Astrocyte of the cerebellum (primary cell): ENCODE data around the gene APCS.

Experiments
- DNase-seq: peaks from one replicate; pipeline ENCODE4 v3.0.0-alpha.2; 2011; ENCODE audit warnings: low read depth
- H3K4me3 ChIP-seq: 2 replicates; pipeline ENCODE4 v1.5.1; 2011; ENCODE audit warnings: mild to moderate bottlenecking, low read depth, low read length, moderate library complexity
- in situ Hi-C: cut with HindIII; loops from 2 replicates; pipeline ENCODE4 v1.10.0; 2017; ENCODE audit warnings: low sequenced_read_pairs
- TF ChIP-seq, protein P1 (sequence below): IDR thresholded peaks from 2 replicates; pipeline ENCODE4 v1.5.1; 2012; ENCODE audit warnings: low read length, low read depth, moderate library complexity, mild to moderate bottlenecking; ENCODE audit errors: missing control alignments

Gene APCS

DNA sequence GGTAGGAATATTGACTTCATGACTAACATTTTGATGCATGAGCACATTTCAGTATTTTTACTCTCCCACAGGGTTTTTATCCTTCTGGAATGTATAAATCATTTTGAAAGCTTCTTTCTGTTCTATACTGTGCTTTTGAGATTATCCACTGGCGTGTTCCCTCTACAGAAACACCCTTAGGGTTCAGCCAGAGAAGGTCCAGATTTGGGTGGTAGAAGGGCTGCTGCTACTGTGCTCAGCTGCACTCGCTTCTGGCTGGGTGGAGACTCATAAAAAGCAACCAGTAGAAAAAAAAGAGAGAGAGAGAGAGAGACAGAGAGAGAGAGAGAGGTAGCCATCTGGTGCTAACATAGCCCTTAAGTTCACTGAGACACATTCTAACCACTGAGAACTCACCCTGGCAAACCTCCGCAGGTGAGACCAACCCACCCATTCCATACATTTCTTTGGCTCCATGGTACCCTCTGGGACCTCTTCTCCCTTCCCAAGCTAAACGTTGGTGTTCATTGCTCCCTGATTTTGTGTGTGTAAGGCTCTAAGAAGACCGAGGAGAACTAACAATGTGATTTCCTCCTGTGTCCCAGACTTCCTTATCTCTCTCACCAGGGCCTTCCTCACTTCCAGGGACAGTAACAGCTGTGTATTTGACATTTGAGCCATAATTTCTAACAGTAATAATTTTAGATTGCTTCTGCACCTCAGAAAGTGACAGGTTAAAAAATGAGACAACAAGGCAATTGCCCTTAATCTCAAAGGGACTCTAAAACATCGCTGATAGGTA lies 7.2 kb downstream of the APCS start:
- H3K4me3 ChIP-seq = no peak overlapping the region
- in situ Hi-C loops = loop anchor here (5.0 kb wide), 1 partner anchor 52 kb away; no protein-coding TSS in a partner anchor
- TF ChIP-seq, protein P1, sequence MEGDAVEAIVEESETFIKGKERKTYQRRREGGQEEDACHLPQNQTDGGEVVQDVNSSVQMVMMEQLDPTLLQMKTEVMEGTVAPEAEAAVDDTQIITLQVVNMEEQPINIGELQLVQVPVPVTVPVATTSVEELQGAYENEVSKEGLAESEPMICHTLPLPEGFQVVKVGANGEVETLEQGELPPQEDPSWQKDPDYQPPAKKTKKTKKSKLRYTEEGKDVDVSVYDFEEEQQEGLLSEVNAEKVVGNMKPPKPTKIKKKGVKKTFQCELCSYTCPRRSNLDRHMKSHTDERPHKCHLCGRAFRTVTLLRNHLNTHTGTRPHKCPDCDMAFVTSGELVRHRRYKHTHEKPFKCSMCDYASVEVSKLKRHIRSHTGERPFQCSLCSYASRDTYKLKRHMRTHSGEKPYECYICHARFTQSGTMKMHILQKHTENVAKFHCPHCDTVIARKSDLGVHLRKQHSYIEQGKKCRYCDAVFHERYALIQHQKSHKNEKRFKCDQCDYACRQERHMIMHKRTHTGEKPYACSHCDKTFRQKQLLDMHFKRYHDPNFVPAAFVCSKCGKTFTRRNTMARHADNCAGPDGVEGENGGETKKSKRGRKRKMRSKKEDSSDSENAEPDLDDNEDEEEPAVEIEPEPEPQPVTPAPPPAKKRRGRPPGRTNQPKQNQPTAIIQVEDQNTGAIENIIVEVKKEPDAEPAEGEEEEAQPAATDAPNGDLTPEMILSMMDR = no peak
- DNase-seq = no peak

DNA sequence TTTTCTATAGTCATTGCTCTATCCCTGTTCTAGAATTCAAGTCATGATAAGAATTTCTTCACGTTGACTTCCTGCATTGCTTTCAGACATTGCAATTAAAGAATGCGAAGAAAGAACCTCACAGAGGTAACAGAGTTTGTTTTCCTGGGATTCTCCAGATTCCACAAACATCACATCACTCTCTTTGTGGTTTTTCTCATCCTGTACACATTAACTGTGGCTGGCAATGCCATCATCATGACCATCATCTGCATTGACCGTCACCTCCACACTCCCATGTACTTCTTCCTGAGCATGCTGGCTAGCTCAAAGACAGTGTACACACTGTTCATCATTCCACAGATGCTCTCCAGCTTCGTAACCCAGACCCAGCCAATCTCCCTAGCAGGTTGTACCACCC lies 10.6 kb downstream of the APCS start:
- TF ChIP-seq, protein P1 = no peak
- in situ Hi-C loops = loop anchor here (5.0 kb wide), 1 partner anchor 49 kb away; no protein-coding TSS in a partner anchor
- peak; percentile 91 for DNase-seq
- no peak overlapping the region for H3K4me3 ChIP-seq

DNA sequence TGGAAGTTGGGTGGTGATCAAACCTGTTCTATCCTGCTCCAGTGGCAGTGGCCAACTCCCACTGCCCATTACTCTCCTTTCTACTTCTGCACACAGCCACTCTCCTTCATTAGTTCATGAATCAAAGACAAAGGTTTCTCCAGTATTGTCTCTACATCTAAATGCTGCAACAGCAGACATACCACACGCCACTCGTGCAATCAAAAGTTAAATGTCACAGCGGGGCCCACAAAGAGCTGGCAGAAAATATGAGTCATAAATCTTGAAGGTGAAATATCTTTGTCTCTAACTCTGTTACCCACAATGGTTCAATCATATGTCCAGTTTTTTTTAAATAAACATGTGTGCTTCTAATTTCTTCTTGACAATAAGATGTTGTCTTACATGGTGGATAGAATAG lies 13.3 kb downstream of the APCS start:
- no peak overlapping the region for H3K4me3 ChIP-seq
- TF ChIP-seq, protein P1 = no peak
- in situ Hi-C loops = no loop called here
- no peak for DNase-seq

DNA sequence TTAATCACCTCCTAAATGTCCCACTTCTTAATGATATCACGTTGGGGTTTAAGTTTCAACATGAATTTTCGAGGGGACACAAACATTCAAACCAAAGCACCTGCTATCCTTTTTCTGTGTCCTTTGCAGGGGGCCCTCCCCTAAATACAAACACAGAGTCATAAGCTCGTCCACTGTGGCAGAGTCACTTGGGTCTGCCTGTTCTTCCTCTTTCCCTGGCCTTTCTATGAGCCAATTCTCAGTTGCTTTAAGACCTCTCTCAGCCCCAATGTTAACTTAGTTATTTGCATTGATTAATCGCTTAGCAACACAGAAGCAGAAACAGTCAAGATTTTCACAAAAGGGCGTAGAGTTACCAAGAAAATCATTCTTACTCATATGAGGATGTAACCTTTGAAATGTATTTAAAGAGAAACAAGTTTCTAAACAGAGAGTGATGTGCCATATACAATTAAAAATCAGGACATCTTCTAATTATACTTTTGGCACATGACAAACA lies 14.9 kb downstream of the APCS start:
- in situ Hi-C loops = no loop called here
- no peak for DNase-seq
- TF ChIP-seq, protein P1 = no peak
- no peak overlapping the region for H3K4me3 ChIP-seq

DNA sequence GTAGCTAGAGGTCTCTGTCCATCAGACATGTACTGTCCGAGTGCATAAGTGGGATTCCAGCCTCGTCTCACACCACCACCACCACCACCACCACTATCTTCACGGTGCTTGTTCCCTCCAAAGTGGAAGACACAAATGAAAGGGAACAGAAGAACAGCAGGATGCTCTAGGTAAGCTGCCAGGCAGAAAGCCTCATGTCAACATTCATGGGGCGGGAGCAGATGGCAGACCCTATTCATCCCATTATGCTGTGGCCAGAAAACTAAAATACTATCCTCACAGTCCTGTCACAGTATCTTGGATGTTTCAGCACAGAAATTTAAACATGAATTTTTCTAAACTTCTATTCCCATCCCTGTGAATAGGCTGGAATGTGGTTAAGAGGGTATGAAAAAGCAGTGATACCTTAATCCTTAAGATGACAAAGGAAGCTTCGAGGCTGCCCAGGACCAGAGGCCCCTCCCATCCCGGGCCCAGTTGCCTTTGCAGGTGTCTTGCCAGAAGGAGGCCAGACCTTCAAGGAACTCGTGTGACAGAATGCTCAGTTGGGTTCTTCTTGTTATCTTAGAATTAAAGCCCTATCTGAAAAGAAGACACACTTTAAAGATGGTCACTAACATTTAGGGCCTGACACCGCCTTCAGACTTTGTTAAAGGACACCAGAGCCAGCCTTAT lies 24.7 kb downstream of the APCS start:
- DNase-seq = no peak
- H3K4me3 ChIP-seq = no peak overlapping the region
- TF ChIP-seq, protein P1 = no peak
- in situ Hi-C loops = no loop called here

DNA sequence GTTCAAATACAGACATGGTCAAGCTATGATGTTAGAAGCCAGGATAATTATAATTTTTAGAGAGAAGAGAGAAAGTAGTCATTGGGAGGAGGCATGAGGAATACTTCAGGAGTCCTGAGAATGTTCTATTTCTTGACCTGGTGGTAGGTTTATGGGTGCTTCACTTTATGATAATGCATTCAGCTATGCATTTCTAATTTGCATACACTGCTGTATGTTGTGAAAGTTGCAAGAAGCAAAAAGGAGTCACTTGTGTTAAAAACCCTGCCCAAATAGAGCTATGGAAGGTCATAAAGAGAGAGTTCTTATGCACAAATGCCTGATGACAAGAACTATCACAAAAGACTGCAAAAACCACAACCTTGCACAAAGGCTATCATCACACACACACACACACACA lies 45.3 kb downstream of the APCS start:
- no peak for DNase-seq
- in situ Hi-C loops = no loop called here
- no peak overlapping the region for H3K4me3 ChIP-seq
- TF ChIP-seq, protein P1 = no peak
